GM21367 (cell line): Measurements from ENCODE around the gene COL24A1.

Source experiments
- ATAC-seq: cut with Tn5 transposase; IDR thresholded peaks from one replicate; pipeline ENCODE4 v1.9.1; 2021; ENCODE audit not compliant: unreplicated experiment

Gene COL24A1

GRCh38 chr1:85705940-85706339 lies 450.6 kb downstream of the COL24A1 start:
- ATAC-seq = no peak

GRCh38 chr1:85700422-85700821 lies 456.1 kb downstream of the COL24A1 start:
- ATAC-seq = no peak

GRCh38 chr1:85697895-85698294 lies 458.7 kb downstream of the COL24A1 start:
- no peak for ATAC-seq

GRCh38 chr1:85692730-85693314 lies 463.8 kb downstream of the COL24A1 start:
- no peak for ATAC-seq

GRCh38 chr1:85689775-85690404 lies 466.7 kb downstream of the COL24A1 start:
- no peak for ATAC-seq

GRCh38 chr1:85683292-85684025 lies 473.1 kb downstream of the COL24A1 start:
- no peak for ATAC-seq

- ATAC-seq = no peak
These were observed 475.5 kb downstream of the COL24A1 start for GRCh38 chr1:85681087-85681486.
